Smooth muscle cell of bladder (primary cell): Measurements from ENCODE around the gene ASXL3. TPM values are rescaled to one million over a fixed set of nuclear protein-coding genes. Genes with fewer than 3 reads are reported as not detected.

Experiments used
- total RNA-seq: library from RNA; depleted of rRNA; stranded (reverse); fragments of >200 nt; gene quantifications from 2 replicates; pipeline ENCODE4 v1.2.3, GENCODE V29; 2014

Gene ASXL3
- total RNA-seq: 0.43 and 0.46 TPM in 2 replicates

DNA sequence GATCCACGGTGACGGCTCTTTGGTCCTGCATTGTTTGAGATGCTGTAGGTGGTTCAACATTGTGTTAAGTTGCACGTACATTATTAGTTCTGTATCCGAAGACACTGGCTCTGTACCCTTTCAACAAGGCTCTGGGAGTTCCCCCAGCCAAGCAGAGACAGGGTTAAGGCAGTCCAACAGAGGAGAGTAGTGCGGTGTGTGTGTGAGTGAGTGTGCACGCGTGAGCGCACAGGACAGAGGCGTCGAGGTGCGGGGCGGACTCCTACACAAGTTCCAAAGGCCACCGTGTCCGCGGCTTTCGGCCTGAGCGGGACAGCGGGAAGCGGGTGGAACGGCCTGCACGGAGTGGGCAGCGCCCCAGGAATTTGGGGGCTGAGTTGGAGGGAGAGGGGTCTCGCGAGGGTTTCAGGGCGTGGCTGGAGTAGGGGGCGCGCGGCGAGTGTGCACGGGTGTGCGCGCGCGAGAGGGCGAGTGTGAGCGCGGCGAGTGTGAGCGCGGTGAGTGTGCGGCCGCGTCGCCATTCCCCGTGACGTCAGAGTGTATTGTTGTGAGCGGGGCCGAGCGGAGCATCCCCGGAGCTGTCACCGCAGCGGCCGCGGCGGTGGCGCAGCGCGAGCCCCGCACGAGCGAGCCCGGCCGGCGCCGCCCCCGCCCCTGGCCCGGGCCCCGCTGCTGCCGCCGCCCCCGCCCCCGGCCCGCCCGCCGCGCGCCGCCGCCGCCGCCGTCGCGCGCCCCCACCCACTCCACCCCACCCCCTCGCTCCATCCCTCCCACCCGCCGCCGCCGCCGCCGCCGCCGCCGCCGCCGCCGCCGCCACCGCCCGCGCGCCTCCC is at the start of gene ASXL3:
TSS of gene ASXL3 (plus strand) at position 535 of the 833 bp plus-strand sequence. CDS start 413 bp downstream, outside the sequence.

Other genes starting within 250 kb of the ASXL3 start
- gene CCDC178, start 137.5 kb upstream of the ASXL3 start, total RNA-seq: 0.14 and 0.28 TPM in 2 replicates